PC-3 (cell line): ENCODE data around the gene MAP2K3. TPM values are rescaled to one million over a fixed set of nuclear protein-coding genes. Genes with fewer than 3 reads are reported as not detected.

Experiments used
- ATAC-seq: fragments of 200-7000 bp; cut with Tn5 transposase; 2 replicates; pipeline ENCODE4 v1.9.1; 2020; ENCODE audit warnings: mild to moderate bottlenecking, moderate library complexity
- BruUV-seq: library from RNA; stranded (reverse); fragments of 400-500 nt; replicated peaks from 2 replicates; lab custom pipeline; 2021; lab: Mats Ljungman, UMichigan
- CTCF ChIA-PET: fragments of 300-600 bp; sonication (Branson Sonifier 250); formaldehyde crosslinking; loops from one replicate; lab custom pipeline; 2022; ENCODE audit warnings: antibody characterized with exemption; lab: Charles Lee
- POLR2A ChIA-PET: fragments of 300-600 bp; sonication (Branson Sonifier 250); formaldehyde crosslinking; loops from one replicate; lab custom pipeline; 2022; ENCODE audit warnings: antibody characterized with exemption; ENCODE audit not compliant: unreplicated experiment; lab: Charles Lee
- DNase-seq: peaks from one replicate; pipeline ENCODE4 v3.0.0-alpha.2; 2015
- H2AFZ ChIP-seq: fragments of 300-600 bp; sonication (generic); 2 replicates; pipeline ENCODE4 v1.6.0; 2016; ENCODE audit warnings: antibody characterized with exemption, low read length
- H3F3A ChIP-seq: fragments of 300-600 bp; sonication (generic); one replicate; pipeline ENCODE4 v1.6.0; 2017; ENCODE audit warnings: antibody characterized with exemption, low read length, control low read depth, mild to moderate bottlenecking; ENCODE audit not compliant: unreplicated experiment
- H3K27ac ChIP-seq: fragments of 300-600 bp; sonication (generic); 2 replicates; pipeline ENCODE4 v1.5.1; 2016; ENCODE audit warnings: mild to moderate bottlenecking, low read length
- H3K27me3 ChIP-seq: fragments of 300-600 bp; sonication (generic); 2 replicates; pipeline ENCODE4 v1.6.1; 2016; ENCODE audit warnings: low read length, mixed read lengths
- H3K36me3 ChIP-seq: fragments of 300-600 bp; sonication (generic); 2 replicates; pipeline ENCODE4 v1.6.1; 2016; ENCODE audit warnings: low read depth, mixed run types, low read length, mixed read lengths
- H3K4me1 ChIP-seq: fragments of 300-600 bp; sonication (generic); 2 replicates; pipeline ENCODE4 v1.5.1; 2016; ENCODE audit warnings: low read length; ENCODE audit not compliant: insufficient read depth
- H3K4me2 ChIP-seq: fragments of 300-600 bp; sonication (generic); 2 replicates; pipeline ENCODE4 v1.6.0; 2016; ENCODE audit warnings: low read length
- H3K4me3 ChIP-seq: fragments of 300-600 bp; sonication (generic); 2 replicates; pipeline ENCODE4 v1.5.1; 2016; ENCODE audit warnings: mild to moderate bottlenecking, low read length, mixed read lengths
- H3K79me2 ChIP-seq: fragments of 300-600 bp; sonication (generic); 2 replicates; pipeline ENCODE4 v1.6.1; 2017; ENCODE audit warnings: low read length, mixed read lengths
- H3K9ac ChIP-seq: fragments of 300-600 bp; sonication (generic); 2 replicates; pipeline ENCODE4 v1.6.0; 2016; ENCODE audit warnings: mild to moderate bottlenecking, low read length
- H3K9me2 ChIP-seq: fragments of 300-600 bp; sonication (generic); replicated peaks from 2 replicates; pipeline ENCODE4 v1.6.1; 2016; ENCODE audit warnings: mixed run types, low read length, mixed read lengths
- H3K9me3 ChIP-seq: fragments of 300-600 bp; sonication (generic); 2 replicates; pipeline ENCODE4 v1.6.1; 2016; ENCODE audit warnings: low read length, mixed read lengths
- H4K20me1 ChIP-seq: fragments of 300-600 bp; sonication (generic); 2 replicates; pipeline ENCODE4 v1.6.1; 2016; ENCODE audit warnings: low read length, mixed read lengths
- CTCF ChIP-seq: fragments of 300-600 bp; sonication (generic); conservative IDR thresholded peaks from 2 replicates; pipeline ENCODE4 v1.5.1; 2017; ENCODE audit warnings: antibody characterized with exemption, low read depth, mild to moderate bottlenecking, low read length
- EZH2 ChIP-seq: fragments of 300-600 bp; sonication (generic); IDR thresholded peaks from one replicate; pipeline ENCODE4 v1.6.1; 2017; ENCODE audit warnings: antibody characterized with exemption, mild to moderate bottlenecking, low read length; ENCODE audit not compliant: unreplicated experiment
- EZH2phosphoT487 ChIP-seq: fragments of 300-600 bp; sonication (generic); IDR thresholded peaks from 2 replicates; pipeline ENCODE4 v1.6.1; 2018; ENCODE audit warnings: mild to moderate bottlenecking, antibody characterized with exemption, low read length, borderline replicate concordance
- intact Hi-C: fragments of 100-400 bp; cut with micrococcal nuclease; formaldehyde crosslinking; loops from 2 replicates; pipeline ENCODE4 v1.9.0; 2023
- total RNA-seq: library from RNA; depleted of rRNA; stranded (reverse); fragments of >200 nt; gene quantifications from 2 replicates; pipeline ENCODE4 v1.2.3, GENCODE V29; 2014

MAP2K3 gene
- total RNA-seq, 1 experiment from 2014 or later = 54.0 TPM

- CTCF ChIA-PET = no interaction called here
- H3K4me3 ChIP-seq = no peak overlapping the region
- intact Hi-C loops = no loop called here
- H3F3A ChIP-seq = no peaks in the 10 kb centered on the region
- no peaks in the 10 kb centered on the region for H3K79me2 ChIP-seq
- no peak overlapping the region for H3K27ac ChIP-seq
- BruUV-seq = no TSS peak
- no peaks in the 10 kb centered on the region for H3K9me3 ChIP-seq
- H3K9ac ChIP-seq = no peak overlapping the region
- H3K27me3 ChIP-seq = no peaks in the 10 kb centered on the region
- ATAC-seq (no peak), DNase-seq (no peak)
- no peaks in the 10 kb centered on the region for H4K20me1 ChIP-seq
- POLR2A ChIA-PET = no interaction called here
- H3K36me3 ChIP-seq = no peaks in the 10 kb centered on the region
- TF ChIP-seq EZH2 = no peak
- no peak for TF ChIP-seq EZH2phosphoT487
- TF ChIP-seq CTCF = no peak
- no peak overlapping the region for H2AFZ ChIP-seq
- H3K4me1 ChIP-seq = no peaks in the 10 kb centered on the region
- H3K4me2 ChIP-seq = no peak overlapping the region
- no peaks in the 10 kb centered on the region for H3K9me2 ChIP-seq
These were observed 67.0 kb downstream of the MAP2K3 start for GRCh38 chr17:21351366-21352065.

- no TSS peak for BruUV-seq
- Histone ChIP-seq H3K9me2 (no peaks in the 10 kb centered on the region), H3K9me3 (no peaks in the 10 kb centered on the region), H3K79me2 (no peaks in the 10 kb centered on the region), H3K27me3 (no peaks in the 10 kb centered on the region), H3K4me3 (no peak overlapping the region), H2AFZ (no peak overlapping the region), H4K20me1 (no peaks in the 10 kb centered on the region), H3K9ac (no peak overlapping the region), H3K36me3 (no peaks in the 10 kb centered on the region), H3K27ac (no peak overlapping the region), H3F3A (no peaks in the 10 kb centered on the region), H3K4me2 (no peak overlapping the region), H3K4me1 (no peaks in the 10 kb centered on the region)
- ChIA-PET CTCF (no interaction called here), POLR2A (no interaction called here)
- intact Hi-C loops = no loop called here
- no peak for ATAC-seq
- TF ChIP-seq EZH2phosphoT487 (no peak), CTCF (no peak), EZH2 (no peak)
- no peak for DNase-seq
These were observed 67.9 kb downstream of the MAP2K3 start for GRCh38 chr17:21352221-21352980.

DNA sequence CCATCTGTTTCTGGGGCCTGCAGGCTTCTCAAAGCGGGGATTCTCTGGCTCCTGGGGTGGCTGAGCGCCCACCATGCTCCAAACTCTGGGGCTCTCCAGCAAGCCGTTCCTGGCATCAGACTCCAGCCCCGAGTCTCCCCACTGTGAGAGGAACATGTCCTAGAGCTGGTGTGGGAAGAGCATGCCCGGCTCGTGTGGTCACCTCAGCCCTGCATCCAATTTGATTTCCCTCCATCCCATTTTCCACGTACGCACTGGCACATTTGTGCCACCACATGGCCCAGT, 68.4 kb downstream of the MAP2K3 start:
- BruUV-seq = no TSS peak
- Histone ChIP-seq H3K36me3 (no peaks in the 10 kb centered on the region), H3K4me1 (no peaks in the 10 kb centered on the region), H3K9me3 (no peaks in the 10 kb centered on the region), H3K9me2 (no peaks in the 10 kb centered on the region), H2AFZ (no peak overlapping the region), H3K9ac (no peak overlapping the region), H3F3A (no peaks in the 10 kb centered on the region), H3K4me3 (no peak overlapping the region), H3K4me2 (no peak overlapping the region), H3K27ac (no peak overlapping the region), H3K79me2 (no peaks in the 10 kb centered on the region), H3K27me3 (no peaks in the 10 kb centered on the region), H4K20me1 (no peaks in the 10 kb centered on the region)
- ChIA-PET POLR2A (no interaction called here), CTCF (no interaction called here)
- no peak for TF ChIP-seq EZH2phosphoT487
- TF ChIP-seq CTCF = no peak
- TF ChIP-seq EZH2 = no peak
- no peak for DNase-seq
- no peak for ATAC-seq
- intact Hi-C loops = no loop called here
